ENCODE results near the gene SMIM10. TPM values are rescaled to one million over a fixed set of nuclear protein-coding genes. Genes with fewer than 3 reads are reported as not detected.
A peak's percentile ranks its signal among the peaks of the same experiment; 100 is the strongest.
"Not testable (repeated sequence)": the region's sequence is repeated elsewhere in the genome, so short reads cannot be mapped to it uniquely, and the experiment has no call there.

The SMIM10 gene
- total RNA-seq, 2 experiments from 2014 or later, result 0.44 to 1.1 TPM

- H3K4me1 Mint-ChIP-seq, result peaks cover 4% of the 10 kb centered on the region
- DNase-seq (no peak), ATAC-seq (no peak)
- no peak overlapping the region for H3K4me3 Mint-ChIP-seq
- CTCF ChIA-PET, result no interaction called here
- H3K36me3 Mint-ChIP-seq, result no peaks in the 10 kb centered on the region
- H3K27ac Mint-ChIP-seq, result no peak overlapping the region
- peaks cover 4% of the 10 kb centered on the region for H3K27me3 Mint-ChIP-seq
- no peaks in the 10 kb centered on the region for H3K9me3 Mint-ChIP-seq (ENCODE audit: low read depth)
Measured at GRCh38 chrX:134997646-134998045, 6.9 kb downstream of the SMIM10 start.

GRCh38 chrX:134998246-134998645 lies 7.5 kb downstream of the SMIM10 start:
- Mint-ChIP-seq H3K4me3 (no peak overlapping the region), H3K36me3 (no peaks in the 10 kb centered on the region), H3K9me3 (ENCODE audit: low read depth) (no peaks in the 10 kb centered on the region), H3K27me3 (peaks cover 4% of the 10 kb centered on the region), H3K27ac (no peak overlapping the region), H3K4me1 (peaks cover 4% of the 10 kb centered on the region)
- DNase-seq (no peak), ATAC-seq (no peak)
- CTCF ChIA-PET, result no interaction called here

GRCh38 chrX:134999469-134999868 lies 8.7 kb downstream of the SMIM10 start:
- Mint-ChIP-seq H3K36me3 (no peaks in the 10 kb centered on the region), H3K9me3 (ENCODE audit: low read depth) (no peaks in the 10 kb centered on the region), H3K4me3 (no peak overlapping the region), H3K4me1 (peaks cover 14% of the 10 kb centered on the region), H3K27me3 (peaks cover 4% of the 10 kb centered on the region), H3K27ac (no peak overlapping the region)
- DNase-seq (no peak), ATAC-seq (no peak)
- CTCF ChIA-PET, result interaction anchor here (1.3 to 1.5 kb wide), 2 partner anchors 9 to 12 kb away, joined by 4 read pairs; partner anchors contain the start of gene SMIM10

- DNase-seq, result no peak
- CTCF ChIA-PET, result interaction anchor here (1.5 kb wide), 1 partner anchor 13 kb away, joined by 4 read pairs; no protein-coding TSS in a partner anchor
- no peak overlapping the region for H3K27ac Mint-ChIP-seq
- no peak for ATAC-seq
- H3K9me3 Mint-ChIP-seq (ENCODE audit: low read depth), result no peaks in the 10 kb centered on the region
- peaks cover 15% of the 10 kb centered on the region for H3K4me1 Mint-ChIP-seq
- H3K4me3 Mint-ChIP-seq, result no peak overlapping the region
- H3K36me3 Mint-ChIP-seq, result no peaks in the 10 kb centered on the region
- H3K27me3 Mint-ChIP-seq, result peaks cover 4% of the 10 kb centered on the region
Measured at GRCh38 chrX:135000516-135000915, 9.7 kb downstream of the SMIM10 start.

GRCh38 chrX:135003876-135004623 lies 13.3 kb downstream of the SMIM10 start:
- CTCF ChIA-PET, result interaction anchor here (1.0 kb wide), 1 partner anchor 25 kb away, joined by 3 read pairs; no protein-coding TSS in a partner anchor
- H3K4me3 Mint-ChIP-seq, result peak overlapping the region; percentile 73
- no peaks in the 10 kb centered on the region for H3K36me3 Mint-ChIP-seq
- ATAC-seq (peak; percentile 97), DNase-seq (peak; percentile 93)
- H3K27ac Mint-ChIP-seq, result no peak overlapping the region
- peaks cover 5% of the 10 kb centered on the region for H3K27me3 Mint-ChIP-seq
- H3K4me1 Mint-ChIP-seq, result peaks cover 15% of the 10 kb centered on the region
- no peaks in the 10 kb centered on the region for H3K9me3 Mint-ChIP-seq (ENCODE audit: low read depth)

GRCh38 chrX:135006187-135006586 lies 15.4 kb downstream of the SMIM10 start:
- CTCF ChIA-PET, result no interaction called here
- DNase-seq (no peak), ATAC-seq (no peak)
- H3K4me3 Mint-ChIP-seq, result no peak overlapping the region
- peaks cover 10% of the 10 kb centered on the region for H3K27me3 Mint-ChIP-seq
- H3K9me3 Mint-ChIP-seq (ENCODE audit: low read depth), result no peaks in the 10 kb centered on the region
- H3K36me3 Mint-ChIP-seq, result no peaks in the 10 kb centered on the region
- H3K27ac Mint-ChIP-seq, result no peak overlapping the region
- peaks cover 15% of the 10 kb centered on the region for H3K4me1 Mint-ChIP-seq

GRCh38 chrX:135009057-135009610 lies 18.3 kb downstream of the SMIM10 start:
- Mint-ChIP-seq H3K4me3 (no peak overlapping the region), H3K4me1 (peaks cover 5% of the 10 kb centered on the region), H3K27ac (no peak overlapping the region), H3K27me3 (peaks cover 18% of the 10 kb centered on the region), H3K36me3 (no peaks in the 10 kb centered on the region), H3K9me3 (ENCODE audit: low read depth) (no peaks in the 10 kb centered on the region)
- ATAC-seq (no peak), DNase-seq (no peak)
- CTCF ChIA-PET, result no interaction called here

GRCh38 chrX:135009838-135010237 lies 19.0 kb downstream of the SMIM10 start:
- Mint-ChIP-seq H3K4me1 (no peaks in the 10 kb centered on the region), H3K27me3 (peaks cover 18% of the 10 kb centered on the region), H3K4me3 (no peak overlapping the region), H3K27ac (no peak overlapping the region), H3K9me3 (ENCODE audit: low read depth) (no peaks in the 10 kb centered on the region), H3K36me3 (no peaks in the 10 kb centered on the region)
- ATAC-seq (no peak), DNase-seq (no peak)
- CTCF ChIA-PET, result no interaction called here

GRCh38 chrX:135010921-135011320 lies 20.1 kb downstream of the SMIM10 start:
- CTCF ChIA-PET, result no interaction called here
- H3K4me1 Mint-ChIP-seq, result no peaks in the 10 kb centered on the region
- no peak overlapping the region for H3K27ac Mint-ChIP-seq
- H3K9me3 Mint-ChIP-seq (ENCODE audit: low read depth), result no peaks in the 10 kb centered on the region
- DNase-seq, result no peak
- ATAC-seq, result no peak
- H3K27me3 Mint-ChIP-seq, result peaks cover 22% of the 10 kb centered on the region
- no peaks in the 10 kb centered on the region for H3K36me3 Mint-ChIP-seq
- no peak overlapping the region for H3K4me3 Mint-ChIP-seq

GRCh38 chrX:135015523-135016245 lies 24.9 kb downstream of the SMIM10 start:
- H3K27ac Mint-ChIP-seq, result no peak overlapping the region

GRCh38 chrX:135019890-135020289 lies 29.1 kb downstream of the SMIM10 start:
- H3K4me3 Mint-ChIP-seq; H3K9me3 Mint-ChIP-seq (ENCODE audit: low read depth); H3K36me3 Mint-ChIP-seq; H3K27ac Mint-ChIP-seq; DNase-seq; ATAC-seq; CTCF ChIA-PET: not testable (repeated sequence)
- Mint-ChIP-seq H3K27me3 (peaks cover 52% of the 10 kb centered on the region), H3K4me1 (peaks cover 13% of the 10 kb centered on the region)

More at GRCh38 chrX:135015523-135016245, 24.9 kb downstream of the SMIM10 start:
- CTCF ChIA-PET, result no interaction called here
- ATAC-seq (no peak), DNase-seq (no peak)
- Mint-ChIP-seq H3K4me1 (no peaks in the 10 kb centered on the region), H3K27me3 (peaks cover 25% of the 10 kb centered on the region), H3K36me3 (no peaks in the 10 kb centered on the region), H3K4me3 (no peak overlapping the region), H3K9me3 (ENCODE audit: low read depth) (no peaks in the 10 kb centered on the region)

- not testable (repeated sequence) for H3K27ac Mint-ChIP-seq, ATAC-seq
- H3K4me1 Mint-ChIP-seq, result peaks cover 13% of the 10 kb centered on the region
Measured at GRCh38 chrX:135023791-135024190, 33.0 kb downstream of the SMIM10 start.

GRCh38 chrX:135024526-135024925 lies 33.7 kb downstream of the SMIM10 start:
- CTCF ChIA-PET, result no interaction called here
- DNase-seq (no peak), ATAC-seq (no peak)

More at GRCh38 chrX:135023791-135024190, 33.0 kb downstream of the SMIM10 start:
- DNase-seq; H3K4me3 Mint-ChIP-seq; H3K36me3 Mint-ChIP-seq; CTCF ChIA-PET; H3K9me3 Mint-ChIP-seq (ENCODE audit: low read depth): not testable (repeated sequence)
- peaks cover 75% of the 10 kb centered on the region for H3K27me3 Mint-ChIP-seq

More at GRCh38 chrX:135024526-135024925, 33.7 kb downstream of the SMIM10 start:
- Mint-ChIP-seq H3K9me3 (ENCODE audit: low read depth) (no peaks in the 10 kb centered on the region), H3K4me1 (peaks cover 13% of the 10 kb centered on the region), H3K36me3 (no peaks in the 10 kb centered on the region), H3K27me3 (peaks cover 73% of the 10 kb centered on the region), H3K4me3 (no peak overlapping the region), H3K27ac (no peak overlapping the region)

All from activated CD8-positive, alpha-beta memory T cell treated with anti-CD3 and anti-CD28 coated beads, Interleukin-2, amount 10 ng/mL, durations not matched to agents 7 days and 5 days (primary cell).